ENCODE measurements around the gene TEX19.
"Not testable (repeated sequence)": the region's sequence is repeated elsewhere in the genome, so short reads cannot be mapped to it uniquely, and the experiment has no call there.

TEX19 gene

GRCh38 chr17:82377924-82378740 is 19.1 kb downstream of the TEX19 start:
- no peak for DNase-seq

- DNase-seq, result no peak
These were observed 19.6 kb downstream of the TEX19 start for GRCh38 chr17:82378741-82379021.

- DNase-seq, result no peak
These were observed 22.0 kb downstream of the TEX19 start for GRCh38 chr17:82380860-82381702.

GRCh38 chr17:82381703-82382009 is 22.6 kb downstream of the TEX19 start:
- not testable (repeated sequence) for DNase-seq

GRCh38 chr17:82382220-82382932 is 23.3 kb downstream of the TEX19 start:
- not testable (repeated sequence) for DNase-seq

GRCh38 chr17:82382933-82383255 is 23.8 kb downstream of the TEX19 start:
- no peak for DNase-seq

GRCh38 chr17:82383411-82383810 is 24.4 kb downstream of the TEX19 start:
- no peak for DNase-seq

- no peak for DNase-seq
These were observed 25.1 kb downstream of the TEX19 start for GRCh38 chr17:82384051-82384729.

GRCh38 chr17:82384730-82385481 is 25.9 kb downstream of the TEX19 start:
- no peak for DNase-seq

- no peak for DNase-seq
These were observed 26.7 kb downstream of the TEX19 start for GRCh38 chr17:82385559-82386254.

- DNase-seq, result no peak
These were observed 27.3 kb downstream of the TEX19 start for GRCh38 chr17:82386255-82386831.

GRCh38 chr17:82386881-82387704 is 28.0 kb downstream of the TEX19 start:
- no peak for DNase-seq

- no peak for DNase-seq
These were observed 28.7 kb downstream of the TEX19 start for GRCh38 chr17:82387705-82388106.

GRCh38 chr17:82388223-82388921 is 29.3 kb downstream of the TEX19 start:
- DNase-seq, result no peak

- DNase-seq, result no peak
These were observed 29.9 kb downstream of the TEX19 start for GRCh38 chr17:82388922-82389283.

GRCh38 chr17:82389379-82389778 is 30.3 kb downstream of the TEX19 start:
- no peak for DNase-seq

- no peak for DNase-seq
These were observed 31.2 kb downstream of the TEX19 start for GRCh38 chr17:82390015-82390859.

GRCh38 chr17:82390860-82391435 is 31.9 kb downstream of the TEX19 start:
- DNase-seq, result no peak

Data from fibroblast of skin of abdomen (primary cell).